ENCODE results near the gene SLAMF6. TPM values are rescaled to one million over a fixed set of nuclear protein-coding genes. Genes with fewer than 3 reads are reported as not detected.
A peak's percentile ranks its signal among the peaks of the same experiment; 100 is the strongest.
"Not testable (repeated sequence)": the region's sequence is repeated elsewhere in the genome, so short reads cannot be mapped to it uniquely, and the experiment has no call there.

SLAMF6 gene
- polyA plus RNA-seq, 3 donors, result 0.06 to 0.21 (median 0.14) TPM

DNA sequence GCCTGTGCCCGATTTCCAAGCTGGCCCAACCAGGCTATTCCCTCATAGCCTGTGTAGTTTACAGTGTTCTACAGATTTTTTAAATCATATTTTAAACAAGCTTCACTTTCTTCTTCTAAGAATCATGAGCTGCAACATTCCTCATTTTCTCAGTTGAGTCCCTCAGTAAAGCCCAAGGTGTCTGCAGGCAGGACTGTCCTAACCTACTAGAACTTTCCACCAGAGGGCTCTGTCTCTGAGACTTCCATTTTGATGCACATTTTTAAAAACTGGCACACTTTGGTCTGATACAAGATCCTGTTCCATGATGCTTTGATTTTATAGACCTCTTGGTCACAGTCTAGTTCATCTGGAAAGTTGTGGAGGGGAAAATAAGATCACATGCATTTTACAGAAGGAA, 21.6 kb upstream of the SLAMF6 start:
- DNase-seq (ENCODE audit: low read depth in 3 of 3, low spot score in 2 of 3), result no peak

DNA sequence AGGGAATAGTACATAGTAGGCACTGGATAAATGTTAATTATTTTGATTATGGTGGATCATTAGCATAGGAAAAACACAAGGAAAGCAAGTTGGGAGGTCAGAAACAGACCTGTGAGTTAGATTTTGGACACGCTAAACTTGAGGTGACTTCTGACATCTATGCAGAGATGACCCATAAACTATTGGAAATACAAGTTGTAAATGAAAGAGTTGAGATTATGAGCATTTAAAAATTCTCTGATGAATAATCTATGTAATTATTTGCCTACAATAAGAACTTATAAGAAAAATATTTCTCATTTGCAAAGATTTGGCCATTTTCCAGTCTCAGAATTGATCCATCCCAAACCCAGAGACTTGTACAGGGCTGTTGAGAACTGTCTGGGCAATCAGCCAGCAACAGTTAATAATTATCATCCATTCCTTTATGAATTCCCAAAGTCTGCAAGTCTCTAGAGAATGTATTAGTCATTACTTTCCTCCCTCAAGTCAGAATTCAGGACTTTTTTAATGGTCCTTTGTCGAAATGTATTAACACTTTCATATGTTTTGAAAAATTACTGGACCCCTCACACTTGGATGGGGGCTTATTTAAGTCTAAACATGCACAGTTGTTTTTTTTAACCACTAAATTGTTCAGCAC, 19.4 kb upstream of the SLAMF6 start:
- peak; percentile 1 to 27 (median 4) for DNase-seq (ENCODE audit: low read depth in 3 of 3, low spot score in 2 of 3)

DNA sequence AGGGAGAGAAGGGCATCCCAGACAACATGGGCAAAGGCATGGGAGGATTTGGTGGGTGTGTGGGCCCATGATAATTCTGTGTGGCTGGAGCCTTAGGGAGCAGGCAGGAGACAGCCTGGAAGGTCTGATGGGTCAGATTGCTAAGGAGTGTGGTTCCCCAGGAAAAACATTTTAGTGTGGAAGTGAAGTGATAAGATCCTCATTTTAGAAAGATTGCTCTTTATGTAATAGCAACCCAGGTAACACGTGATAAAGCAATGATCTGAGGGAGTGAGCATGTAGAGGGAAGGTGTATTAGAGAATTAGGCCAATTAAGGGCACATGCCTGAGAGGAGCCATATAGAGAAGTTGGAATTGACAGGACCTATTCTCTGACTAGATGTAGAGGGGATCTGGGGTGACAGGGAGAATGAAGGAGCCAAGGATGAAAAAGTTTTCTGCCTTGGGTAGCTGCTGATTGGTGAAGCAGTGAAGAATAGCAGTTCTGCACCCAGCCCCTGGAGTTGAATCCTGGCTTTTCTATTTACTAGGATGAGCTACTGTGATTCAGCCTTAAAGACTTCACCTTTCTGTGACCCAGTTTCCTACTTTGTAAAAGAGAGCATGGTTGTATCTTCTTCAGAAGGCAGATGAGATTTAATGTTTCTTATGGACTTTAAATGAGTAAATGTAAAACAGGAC, 18.7 kb upstream of the SLAMF6 start:
- no peak for DNase-seq (ENCODE audit: low read depth in 3 of 3, low spot score in 2 of 3)

DNA sequence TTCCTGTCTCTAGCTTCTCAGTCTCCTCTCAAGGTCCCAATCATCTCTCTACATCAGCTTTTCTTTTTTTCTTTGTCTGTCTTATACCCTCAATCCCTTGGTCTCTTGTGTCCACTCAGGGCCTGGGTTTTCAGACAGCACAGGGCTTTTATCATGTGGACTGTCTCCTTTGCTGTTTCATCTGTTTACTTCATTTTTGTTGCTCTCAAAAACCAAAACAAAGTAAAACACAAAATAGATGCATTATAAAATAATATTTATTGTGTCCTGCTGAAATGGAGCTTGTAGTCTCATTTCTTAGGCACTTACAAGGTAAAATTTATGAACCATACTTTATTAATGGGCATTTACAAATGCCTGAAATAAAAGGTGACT, 17.8 kb upstream of the SLAMF6 start:
- no peak for DNase-seq (ENCODE audit: low read depth in 3 of 3, low spot score in 2 of 3)

DNA sequence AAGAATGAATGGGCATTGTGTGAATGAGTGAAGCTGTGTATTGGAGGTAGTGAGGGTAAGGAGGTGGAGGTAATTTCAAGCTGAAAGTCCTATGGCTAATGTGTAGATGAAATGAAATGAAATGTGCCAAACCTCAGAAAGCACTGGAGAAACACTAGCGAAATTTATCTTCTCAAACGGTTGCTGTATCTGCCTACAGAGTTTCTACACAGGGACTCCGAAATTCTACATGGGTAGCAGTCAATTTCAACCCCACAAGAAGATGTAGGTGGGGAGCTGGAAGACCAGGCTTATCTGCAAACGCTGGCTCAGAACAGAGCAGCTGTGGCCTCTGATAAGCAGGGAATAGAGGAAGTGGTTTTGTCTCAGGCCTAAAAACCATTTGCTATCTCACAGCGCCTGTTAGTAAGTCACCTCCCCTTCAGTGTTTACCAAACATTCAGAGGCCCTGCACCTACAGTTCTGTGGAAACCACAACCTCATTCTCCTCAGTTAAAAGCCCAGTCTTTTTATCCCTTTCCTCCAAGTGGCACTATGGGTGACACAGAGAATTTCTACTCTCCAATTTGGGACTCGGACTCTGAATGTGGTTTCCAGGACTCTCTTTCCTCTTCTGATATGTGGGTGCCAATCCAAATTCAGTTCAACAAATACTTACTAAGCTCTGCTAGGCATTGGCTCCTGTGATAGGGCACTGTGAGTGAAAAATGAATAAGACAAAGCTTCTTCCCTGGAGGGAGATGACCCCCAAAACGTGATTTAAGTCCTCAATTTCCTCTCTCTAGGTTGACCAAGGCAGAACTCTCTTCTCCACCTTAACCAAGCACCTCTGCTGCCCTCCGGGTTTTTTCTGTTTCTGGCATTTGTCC, 17.2 kb upstream of the SLAMF6 start:
- no peak for DNase-seq (ENCODE audit: low read depth in 3 of 3, low spot score in 2 of 3)

DNA sequence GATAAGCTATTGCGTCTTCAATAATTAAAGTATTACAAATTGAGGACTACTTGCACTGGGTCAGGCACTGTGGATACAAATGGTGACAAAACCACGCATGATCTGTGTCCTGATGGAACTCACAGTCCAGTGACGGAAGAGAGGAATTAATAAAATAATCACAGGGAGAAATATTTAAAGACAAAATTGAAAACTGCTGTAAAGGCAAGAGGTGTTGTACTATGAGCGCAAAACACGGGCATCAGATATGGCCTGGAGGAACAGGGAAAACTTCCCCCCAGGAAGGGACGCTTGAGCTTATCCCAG, 16.6 kb upstream of the SLAMF6 start:
- DNase-seq (ENCODE audit: low read depth in 3 of 3, low spot score in 2 of 3), result no peak

DNA sequence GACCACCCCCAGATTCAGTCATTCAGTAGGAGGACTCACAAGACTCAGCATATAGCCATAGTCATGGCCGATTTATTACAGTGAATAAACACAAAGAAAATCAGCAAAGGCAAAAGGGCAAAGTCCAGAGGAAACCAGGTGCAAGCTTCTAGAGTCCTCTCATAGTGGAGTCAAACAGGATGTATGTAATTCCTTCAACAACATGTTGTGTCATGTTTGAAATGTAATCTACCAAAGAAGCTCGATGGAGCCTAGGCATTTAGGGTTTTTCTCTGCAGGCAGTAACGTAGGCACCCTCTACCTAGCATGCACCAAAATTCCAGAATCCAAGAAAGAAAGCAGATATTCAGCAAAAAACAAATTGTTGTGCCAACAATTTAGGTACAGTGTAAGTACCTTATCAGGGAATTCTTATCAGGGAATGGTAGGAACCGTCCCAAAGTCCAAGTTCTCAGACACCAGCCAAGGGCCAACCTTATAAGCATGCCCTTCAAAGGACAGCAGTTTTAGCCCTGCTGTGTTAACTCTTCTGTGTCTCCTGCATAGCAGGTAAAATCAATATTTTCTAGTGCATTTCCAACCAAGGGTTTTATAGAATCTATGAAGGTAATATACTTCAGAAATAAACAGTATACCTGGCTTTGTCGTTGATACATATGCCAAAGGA, 16.1 kb upstream of the SLAMF6 start:
- no peak for DNase-seq (ENCODE audit: low read depth in 3 of 3, low spot score in 2 of 3)

DNA sequence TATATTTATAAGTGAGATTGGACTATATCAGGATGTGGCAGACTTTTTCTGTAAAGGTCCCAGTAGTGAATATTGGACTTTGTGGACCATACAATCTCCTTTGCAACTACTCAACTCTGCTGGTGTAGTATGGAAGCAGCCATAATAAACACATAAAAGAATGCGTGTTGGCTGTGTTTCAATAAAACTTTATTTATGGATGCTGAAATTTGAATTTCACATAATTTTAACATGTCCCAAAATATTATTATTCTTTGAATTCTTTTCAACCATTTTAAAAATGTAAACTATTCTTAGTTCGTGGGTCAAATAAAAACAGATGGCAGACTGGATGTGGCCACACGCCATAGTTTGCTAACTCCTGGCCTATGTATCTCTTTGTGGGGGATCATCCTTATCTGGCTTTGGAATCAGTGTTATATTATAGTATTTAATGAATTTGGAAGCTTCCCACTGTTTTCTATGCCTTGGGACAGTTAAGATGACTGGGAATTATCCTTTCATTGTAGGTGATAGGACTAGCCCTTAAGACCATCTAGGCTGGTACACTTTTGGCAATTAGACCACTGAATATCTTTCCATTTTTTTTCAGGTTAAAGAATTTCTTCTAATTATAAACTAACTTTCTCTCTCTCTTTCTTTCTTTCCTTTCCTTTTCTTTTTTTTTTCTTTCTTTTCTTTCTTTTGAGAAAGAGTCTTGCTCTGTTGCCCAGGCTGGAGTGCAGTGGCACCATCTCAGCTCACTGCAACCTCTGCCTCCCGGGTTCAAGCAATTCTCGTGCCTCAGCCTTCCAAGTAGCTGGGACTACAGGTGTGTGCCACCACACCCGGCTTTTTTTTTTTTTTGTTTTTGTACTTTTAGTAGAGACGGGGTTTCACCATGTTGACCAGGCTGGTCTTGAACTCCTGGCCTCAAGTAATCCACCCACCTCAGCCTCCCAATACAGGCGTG, 14.9 kb upstream of the SLAMF6 start:
- DNase-seq (ENCODE audit: low read depth in 3 of 3, low spot score in 2 of 3), result no peak

DNA sequence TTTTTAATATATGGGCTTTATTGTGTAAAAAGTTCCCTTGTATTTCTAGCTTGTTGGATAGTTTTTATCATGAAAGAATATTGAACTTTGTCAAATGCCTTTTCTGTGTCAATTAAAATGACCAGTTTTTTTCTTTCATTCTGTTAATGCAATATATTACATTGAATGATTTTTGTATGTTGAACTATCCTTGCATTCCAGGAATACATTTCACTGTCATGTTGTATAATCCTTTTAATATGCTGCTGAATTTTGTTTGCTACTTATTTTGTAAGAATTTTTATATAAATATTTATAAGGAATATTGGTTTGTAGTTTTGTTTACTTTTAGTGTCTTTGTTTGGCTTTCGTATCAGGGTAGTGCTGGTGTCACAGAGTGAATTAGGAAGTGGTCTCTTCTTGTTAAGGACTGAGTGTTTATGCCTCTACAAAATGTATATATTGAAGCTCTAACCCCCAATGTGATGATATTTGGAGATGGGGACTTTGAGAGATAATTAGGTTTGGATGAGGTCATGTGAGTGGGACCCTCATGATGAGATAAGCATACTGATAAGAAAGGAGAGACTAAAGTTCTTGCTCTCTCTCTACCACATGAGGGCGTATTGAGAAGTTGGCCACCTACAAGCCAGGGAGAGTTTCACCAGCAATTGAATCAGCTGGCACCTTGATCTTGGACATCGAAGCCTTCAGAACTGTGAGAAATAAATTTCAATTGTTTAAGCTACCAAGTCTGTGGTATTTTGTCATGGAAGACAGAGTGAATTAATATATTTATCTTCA, 12.0 kb upstream of the SLAMF6 start:
- no peak for DNase-seq (ENCODE audit: low read depth in 3 of 3, low spot score in 2 of 3)

DNA sequence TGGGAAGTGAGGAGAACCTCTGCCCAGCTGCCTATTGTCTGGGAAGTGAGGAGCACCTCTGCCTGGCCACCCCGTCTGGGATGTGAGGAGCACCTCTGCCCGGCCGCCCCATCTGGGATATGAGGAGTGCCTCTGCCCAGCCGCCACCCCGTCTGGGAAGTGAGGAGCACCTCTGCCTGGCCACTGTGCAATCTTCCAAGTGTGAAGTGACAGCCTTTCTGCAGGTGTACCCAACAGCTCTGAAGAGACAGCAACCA, 9.4 kb upstream of the SLAMF6 start:
- not testable (repeated sequence) for DNase-seq (ENCODE audit: low read depth in 3 of 3, low spot score in 2 of 3)

DNA sequence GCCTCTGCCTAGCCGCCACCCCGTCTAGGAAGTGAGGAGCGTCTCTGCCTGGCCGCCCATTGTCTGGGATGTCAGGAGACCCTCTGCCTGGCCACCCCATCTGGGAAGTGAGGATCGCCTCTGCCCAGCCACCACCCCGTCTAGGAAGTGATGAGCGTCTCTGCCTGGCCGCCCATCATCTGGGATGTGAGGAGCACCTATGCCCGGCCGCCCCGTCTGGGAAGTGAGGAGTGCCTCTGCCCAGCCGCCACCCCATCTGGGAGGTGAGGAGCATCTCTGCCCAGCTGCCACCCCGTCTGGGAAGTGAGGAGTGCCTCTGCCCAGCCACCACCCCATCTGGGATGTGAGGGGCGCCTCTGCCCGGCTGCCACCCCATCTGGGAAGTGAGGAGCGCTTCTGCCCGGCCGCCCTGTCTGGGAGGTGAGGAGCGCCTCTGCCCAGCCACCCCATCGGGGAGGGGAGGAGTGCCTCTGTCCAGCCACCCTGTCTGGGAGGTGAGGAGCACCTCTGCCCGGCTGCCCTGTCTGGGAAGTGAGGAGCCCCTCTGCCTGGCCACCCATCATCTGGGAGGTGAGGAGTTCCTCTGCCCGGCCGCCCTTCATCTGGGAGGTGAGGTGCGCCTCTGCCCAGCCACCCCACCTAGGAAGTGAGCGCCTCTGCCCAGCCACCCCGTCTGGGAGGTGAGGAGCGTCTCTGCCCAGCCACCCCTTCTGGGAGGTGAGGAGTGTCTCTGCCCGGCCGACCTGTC, 8.9 kb upstream of the SLAMF6 start:
- DNase-seq (ENCODE audit: low read depth in 3 of 3, low spot score in 2 of 3), result not testable (repeated sequence)

DNA sequence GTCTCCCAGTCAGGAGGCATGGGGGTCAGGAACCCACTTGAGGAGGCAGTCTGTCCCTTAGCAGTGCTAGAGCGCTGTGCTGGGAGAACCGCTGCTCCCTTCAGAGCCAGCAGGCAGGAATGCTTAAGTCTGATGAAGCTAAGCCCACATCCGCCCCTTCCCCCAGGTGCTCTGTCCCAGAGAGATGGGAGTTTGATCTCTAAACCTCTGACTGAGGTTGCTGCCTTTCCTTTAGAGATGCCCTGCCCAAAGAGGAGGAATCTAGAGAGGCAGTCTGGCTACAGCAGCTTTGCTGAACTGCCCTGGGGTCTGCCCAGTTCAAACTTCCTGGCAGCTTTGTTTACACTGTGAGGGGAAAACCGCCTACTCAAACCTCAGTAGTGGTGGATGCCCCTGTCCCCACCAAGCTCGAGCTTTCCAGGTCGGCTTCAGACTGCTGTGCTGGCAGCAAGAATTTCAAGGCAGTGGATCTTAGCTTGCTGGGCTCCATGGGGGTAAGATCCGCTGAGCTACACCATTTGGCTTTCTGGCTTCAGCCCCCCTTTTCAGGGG, 6.4 kb upstream of the SLAMF6 start:
- not testable (repeated sequence) for DNase-seq (ENCODE audit: low read depth in 3 of 3, low spot score in 2 of 3)

DNA sequence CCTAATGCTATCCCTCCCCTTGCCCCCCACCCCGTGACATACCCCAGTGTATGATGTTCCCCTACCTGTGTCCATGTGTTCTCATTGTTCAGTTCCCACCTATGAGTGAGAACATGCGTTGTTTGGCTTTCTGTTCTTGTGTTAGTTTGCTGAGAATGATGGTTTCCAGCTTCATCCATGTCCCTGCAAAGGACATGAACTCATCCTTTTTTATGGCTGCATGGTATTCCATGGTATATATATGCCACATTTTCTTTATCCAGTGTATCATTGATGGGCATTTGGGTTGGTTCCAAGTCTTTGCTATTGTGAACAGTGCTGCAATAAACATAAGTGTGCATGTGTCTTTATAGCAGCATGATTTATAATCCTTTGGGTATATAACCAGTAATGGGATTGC, 734 bp upstream of the SLAMF6 start:
- not testable (repeated sequence) for DNase-seq (ENCODE audit: low read depth in 3 of 3, low spot score in 2 of 3)

DNA sequence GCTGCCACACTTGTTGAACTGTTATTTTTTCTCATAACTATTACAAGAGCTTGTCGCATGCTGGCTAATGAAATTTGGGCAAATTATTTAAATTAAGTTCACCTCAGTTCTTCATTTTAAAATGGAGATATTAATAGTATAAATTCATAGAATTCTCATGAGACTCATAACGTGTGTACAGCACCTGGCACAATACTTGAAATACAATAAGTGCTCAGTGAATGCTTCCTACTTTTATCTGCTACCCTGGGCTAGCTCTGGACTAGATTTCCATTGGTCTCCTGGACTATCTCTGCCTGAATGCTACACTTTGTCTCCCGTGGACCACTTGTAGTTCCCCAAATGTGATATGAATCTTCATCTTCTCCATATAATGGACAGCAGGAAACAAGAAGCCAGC, 919 bp downstream of the SLAMF6 start:
- no peak for DNase-seq (ENCODE audit: low read depth in 3 of 3, low spot score in 2 of 3)

DNA sequence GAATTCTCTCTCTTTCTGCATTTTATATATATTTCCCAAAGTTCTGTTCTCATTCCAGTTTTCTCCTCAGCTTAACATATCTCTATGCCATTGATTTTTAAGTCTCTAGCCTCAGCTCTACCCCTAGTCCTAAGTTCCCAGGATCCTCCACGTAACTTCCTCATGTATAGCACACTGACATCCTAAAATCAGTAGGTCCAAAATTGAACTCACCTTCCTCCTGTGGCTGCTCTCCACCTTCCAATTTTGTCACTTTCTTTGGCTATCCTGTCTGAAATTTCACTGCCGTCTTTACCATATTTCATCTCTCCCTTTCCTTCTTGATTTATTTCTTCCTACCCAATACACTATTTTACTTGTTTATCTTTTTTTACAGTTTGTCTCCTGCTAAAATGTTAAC, 1.5 kb downstream of the SLAMF6 start:
- DNase-seq (ENCODE audit: low read depth in 3 of 3, low spot score in 2 of 3), result no peak

DNA sequence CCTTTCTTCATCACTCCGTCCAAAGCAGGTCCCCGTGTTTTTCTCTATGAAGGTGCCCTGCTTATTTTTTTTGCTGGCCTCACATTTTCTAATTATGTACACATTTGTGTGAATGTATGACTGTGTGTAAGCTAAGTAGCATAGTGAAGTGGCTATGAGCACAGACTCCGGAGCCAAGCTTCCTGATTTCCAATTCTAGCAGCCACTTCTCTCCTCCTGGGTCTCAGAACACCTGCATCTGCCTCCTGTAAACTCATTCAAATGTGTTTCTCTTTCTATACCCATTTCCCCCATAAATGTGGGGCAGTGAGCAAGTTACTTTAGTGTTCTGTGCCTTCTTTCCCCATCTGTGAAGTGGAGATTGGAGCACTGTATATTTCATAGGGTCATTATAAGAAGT, 2.1 kb downstream of the SLAMF6 start:
- DNase-seq (ENCODE audit: low read depth in 3 of 3, low spot score in 2 of 3), result no peak

DNA sequence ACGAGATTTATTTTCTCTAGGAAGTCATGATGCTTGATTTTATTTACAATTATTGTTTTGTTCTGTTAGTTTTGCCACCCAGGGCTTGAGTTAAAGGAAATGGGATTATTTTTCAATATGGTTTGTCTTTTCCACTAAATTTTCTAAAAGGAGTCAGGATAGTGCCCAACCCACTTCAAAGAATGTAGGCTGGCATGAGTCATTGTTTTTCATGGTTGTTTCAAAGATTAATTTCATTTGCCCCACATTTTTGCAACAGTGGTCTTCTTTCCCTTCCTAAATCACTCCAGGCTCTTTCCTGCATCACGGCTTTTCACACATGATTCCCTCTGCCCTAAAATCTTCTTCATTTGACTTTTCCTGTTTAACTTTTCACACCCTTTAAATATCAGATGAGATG, 2.5 kb downstream of the SLAMF6 start:
- no peak for DNase-seq (ENCODE audit: low read depth in 3 of 3, low spot score in 2 of 3)

DNA sequence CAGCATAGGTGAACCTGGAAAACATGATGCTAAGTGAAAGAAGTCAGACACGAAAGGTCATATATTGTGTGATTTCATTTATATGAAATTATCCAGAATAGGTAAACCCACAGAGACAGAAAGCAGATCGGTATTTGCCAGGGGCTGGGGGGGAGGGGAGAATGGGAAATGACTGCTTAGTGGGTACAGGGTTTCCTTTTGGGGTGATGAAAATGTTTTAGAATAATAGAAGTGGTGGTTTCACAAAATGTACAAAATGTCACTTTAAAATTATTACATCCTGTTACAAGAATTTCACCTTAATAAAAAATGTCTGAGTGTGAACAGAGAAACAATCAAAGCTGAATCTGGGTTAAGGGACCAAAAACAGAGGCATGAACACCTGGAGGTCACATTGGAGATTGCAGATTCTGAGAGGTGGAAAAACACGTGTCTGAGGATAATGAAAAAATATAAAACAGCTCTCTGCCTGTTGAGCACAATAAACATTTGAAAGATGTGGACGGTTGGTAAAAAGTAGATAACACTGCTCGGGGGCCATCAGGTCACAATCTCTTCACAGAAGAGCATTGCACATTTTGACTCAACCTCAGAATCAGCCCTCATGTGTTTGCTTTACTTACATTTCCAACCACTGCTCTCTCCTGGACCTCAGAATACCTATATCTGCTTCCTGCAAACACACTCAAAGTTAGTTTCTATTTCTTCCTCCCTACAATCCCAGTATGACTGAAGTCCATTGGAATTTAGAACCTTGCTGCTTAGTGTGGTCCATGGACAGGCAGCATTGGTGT, 3.2 kb downstream of the SLAMF6 start:
- no peak for DNase-seq (ENCODE audit: low read depth in 3 of 3, low spot score in 2 of 3)

Data from right renal cortex interstitium (tissue), 3 donors.